GM12878 (cell line): ENCODE measurements around the gene EEF1AKMT3. TPM values are rescaled to one million over a fixed set of nuclear protein-coding genes. Genes with fewer than 3 reads are reported as not detected.

ENCODE experiments used
- ATF2 ChIP-seq: IDR thresholded peaks from 2 replicates; pipeline ENCODE4 v1.6.1; 2012; ENCODE audit warnings: low read length, inconsistent platforms
- ATF3 ChIP-seq: IDR thresholded peaks from 2 replicates; pipeline ENCODE4 v1.6.1; 2011; ENCODE audit warnings: low read depth, mild to moderate bottlenecking, low read length, moderate library complexity, borderline replicate concordance; ENCODE audit errors: extremely low read depth
- BCL11A ChIP-seq: IDR thresholded peaks from 2 replicates; pipeline ENCODE4 v1.6.1; 2011; ENCODE audit warnings: low read depth, low read length
- CBX3 ChIP-seq: fragments of 200-600 bp; sonication (generic); IDR thresholded peaks from 2 replicates; pipeline ENCODE4 v1.6.1; 2016; ENCODE audit warnings: low read depth, borderline replicate concordance
- CEBPZ ChIP-seq: fragments of 150-350 bp; IDR thresholded peaks from 2 replicates; pipeline ENCODE4 v1.6.1; 2016; ENCODE audit warnings: low read depth, low read length
- CREB1 ChIP-seq: IDR thresholded peaks from 2 replicates; pipeline ENCODE4 v1.6.1; 2012; ENCODE audit warnings: low read depth, mild to moderate bottlenecking, inconsistent platforms
- CREM ChIP-seq: IDR thresholded peaks from 2 replicates; pipeline ENCODE4 v1.6.1; 2014; ENCODE audit warnings: antibody characterized with exemption, low read depth
- ETV6 ChIP-seq, 2 experiments: fragments of 450-650 bp in 1 of 2; IDR thresholded peaks in 1 of 2; conservative IDR thresholded peaks in 1 of 2; 2 replicates each; pipeline ENCODE4 v1.6.1; 2014; ENCODE audit warnings: antibody characterized with exemption in 1 of 2, borderline replicate concordance in 1 of 2, low read depth in 1 of 2, mild to moderate bottlenecking in 1 of 2, moderate library complexity in 1 of 2
- FOS ChIP-seq: IDR thresholded peaks from 3 replicates; pipeline ENCODE4 v1.6.1; 2011; ENCODE audit warnings: borderline replicate concordance; ENCODE audit not compliant: insufficient read length; ENCODE audit errors: extremely low read depth
- KAT2A ChIP-seq: conservative IDR thresholded peaks from 2 replicates; pipeline ENCODE4 v1.6.1; 2011; ENCODE audit warnings: low read depth, low read length; ENCODE audit not compliant: control insufficient read depth
- MXI1 ChIP-seq: fragments of 150-350 bp; IDR thresholded peaks from 2 replicates; pipeline ENCODE4 v1.6.1; 2011; ENCODE audit warnings: low read depth, mild to moderate bottlenecking, inconsistent platforms, low read length, improper control_type of control experiment
- MYC ChIP-seq: IDR thresholded peaks from 2 replicates; pipeline ENCODE4 v1.6.1; 2011; ENCODE audit warnings: mild to moderate bottlenecking, low read length, moderate library complexity, inconsistent platforms; ENCODE audit not compliant: insufficient read depth, insufficient replicate concordance, insufficient read length, severe bottlenecking
- POLR2A ChIP-seq: IDR thresholded peaks from 2 replicates; pipeline ENCODE4 v1.6.1; 2011; ENCODE audit warnings: low read depth, mild to moderate bottlenecking, low read length
- SIN3A ChIP-seq: IDR thresholded peaks from 2 replicates; pipeline ENCODE4 v1.6.1; 2012; ENCODE audit warnings: low read depth, low read length, improper control_type of control experiment
- SMARCA5 ChIP-seq: fragments of 450-650 bp; IDR thresholded peaks from 2 replicates; pipeline ENCODE4 v1.6.1; 2017; ENCODE audit warnings: mild to moderate bottlenecking
- SREBF2 ChIP-seq: IDR thresholded peaks from 2 replicates; pipeline ENCODE4 v1.6.1; 2012; ENCODE audit warnings: mild to moderate bottlenecking, low read length
- USF2 ChIP-seq: IDR thresholded peaks from 2 replicates; pipeline ENCODE4 v1.6.1; 2011; ENCODE audit warnings: low read depth, low read length, improper control_type of control experiment, borderline replicate concordance
- ZNF24 ChIP-seq: fragments of 450-650 bp; IDR thresholded peaks from 2 replicates; pipeline ENCODE4 v1.6.1; 2017; ENCODE audit warnings: antibody characterized with exemption, mild to moderate bottlenecking
- ZNF687 ChIP-seq: fragments of 450-650 bp; IDR thresholded peaks from 2 replicates; pipeline ENCODE4 v1.6.1; 2017; ENCODE audit warnings: mild to moderate bottlenecking, moderate library complexity
- polyA plus RNA-seq, 11 experiments: library from polyadenylated mRNA; depleted of rRNA in 4 of 11; unstranded in 6 of 11; stranded (reverse) in 5 of 11; fragments of >200 nt; fragmentation: Nextera tagmentation in 4 of 11; fragmentation: Illumina TruSeq in 1 of 11; extraction: Ambion mirVana in 4 of 11; extraction: Trizol in 1 of 11; gene quantifications; 1 replicate in 1 of 11; 2 replicates in 10 of 11; pipeline versions ENCODE4 v1.2.1 to v1.2.3, GENCODE V29; 2011 to 2016; ENCODE audit warnings: inconsistent platforms in 2 of 11, missing spikeins in 2 of 11, low read depth in 1 of 11
- total RNA-seq, 4 experiments: library from RNA; depleted of rRNA in 3 of 4; stranded (reverse); fragments of >200 nt in 3 of 4; fragmentation: Illumina TruSeq in 1 of 4; extraction: Trizol in 1 of 4; gene quantifications; 2 replicates each; pipeline versions ENCODE4 v1.2.1 to v1.2.3, GENCODE V29; 2013 to 2021

EEF1AKMT3 gene
- total and polyA plus RNA-seq, 10 of the 15 experiments (the other 5 are each of a cell fraction or from before 2014, with no cell fraction given): 1.2 to 8.2 (median 3.5) TPM

- TF ChIP-seq MXI1: peak; percentile 97
- TF ChIP-seq ATF2: peak; percentile 22; the same call in 1 of the 2 replicates
- TF ChIP-seq ZNF687: no peak
- TF ChIP-seq ZNF24: peak; percentile 43; the same call in 1 of the 2 replicates
- no peak for TF ChIP-seq BCL11A
- TF ChIP-seq MYC: peak; percentile 86
- TF ChIP-seq CREM: peak; percentile 98
- TF ChIP-seq POLR2A: peak; percentile 96
- TF ChIP-seq SIN3A: peak; percentile 88
- peak; percentile 58; the same call in 1 of the 2 replicates for TF ChIP-seq ATF3
- TF ChIP-seq CBX3: no peak
- no peak; the same call in 1 of the 2 replicates for TF ChIP-seq CEBPZ
- TF ChIP-seq SREBF2: no peak
- peak; percentile 85; the same call in 1 of the 2 replicates for TF ChIP-seq SMARCA5
- no peak for TF ChIP-seq USF2
- TF ChIP-seq FOS: no peak
- TF ChIP-seq ETV6 (conservative IDR thresholded peaks at IDR 0.05 in 1 of 2, IDR thresholded peaks at IDR 0.05 in 1 of 2; ENCODE audit: borderline replicate concordance in 1 of 2, low read depth in 1 of 2): no peak
- TF ChIP-seq KAT2A: no peak
- TF ChIP-seq CREB1: peak; percentile 98
These were observed 10.4 kb downstream of the EEF1AKMT3 start, which contains the start of gene TSFM (continued) for GRCh38 chr12:57782608-57783465.
